ENCODE data around the gene SORL1. TPM values are rescaled to one million over a fixed set of nuclear protein-coding genes. Genes with fewer than 3 reads are reported as not detected.

SORL1 gene
- total RNA-seq, 1 experiment from 2014 or later: 68.3 TPM

GRCh38 chr11:121592708-121593107, 140.6 kb downstream of the SORL1 start:
- H3K4me3 Mint-ChIP-seq: no peak overlapping the region

More at GRCh38 chr11:121592708-121593107, 140.6 kb downstream of the SORL1 start:
- peaks cover 3% of the 10 kb centered on the region for H3K79me1 ChIP-seq (ENCODE audit: insufficient read depth, low read depth, low read length, poor library complexity, severe bottlenecking)
- no peak overlapping the region for H4K5ac ChIP-seq (ENCODE audit: insufficient read length, low read depth, low read length)
- H2BK15ac ChIP-seq (ENCODE audit: low read depth, low read length): no peak overlapping the region
- H4K91ac ChIP-seq (ENCODE audit: insufficient read length, low read depth, low read length): no peak overlapping the region
- H3K27me3 Mint-ChIP-seq (ENCODE audit: low read depth): no peaks in the 10 kb centered on the region
- no peaks in the 10 kb centered on the region for H3K79me2 ChIP-seq (ENCODE audit: insufficient read depth, low read length)
- TF ChIP-seq CTCF (conservative IDR thresholded peaks at IDR 0.05): no peak
- peaks cover 44 to 94% (median 92%) of the 10 kb centered on the region in 3 experiments; a peak in 6 of 7 replicates for H3K36me3 Mint-ChIP-seq (ENCODE audit: insufficient read depth in 1 of 3, low read depth in 3 of 3)
- H2BK120ac ChIP-seq (ENCODE audit: low read depth, low read length, poor library complexity, severe bottlenecking): no peak overlapping the region
- no peak overlapping the region for H3K4me2 ChIP-seq (ENCODE audit: insufficient read depth, insufficient read length, low read length)
- H3K4me1 Mint-ChIP-seq: peaks cover 7 to 10% of the 10 kb centered on the region in 2 experiments
- H2BK12ac ChIP-seq (ENCODE audit: insufficient read length, low read depth, low read length): no peak overlapping the region
- H3K9me3 Mint-ChIP-seq: no peaks in the 10 kb centered on the region
- no CpG with 5 or more reads among the region's 2 CpGs for WGBS (ENCODE audit: extremely low coverage, insufficient read length, low lambda C conversion rate)
- H3K14ac ChIP-seq (ENCODE audit: insufficient read depth, low read length): no peak overlapping the region
- no peak overlapping the region for H4K8ac ChIP-seq (replicated peaks; ENCODE audit: insufficient read length, low read depth, low read length)
- H2AFZ ChIP-seq (ENCODE audit: low read length): no peak overlapping the region
- H4K20me1 ChIP-seq (ENCODE audit: control insufficient read depth, insufficient read depth, insufficient read length): no peaks in the 10 kb centered on the region
- no peak overlapping the region for H2BK20ac ChIP-seq (ENCODE audit: low read depth, low read length, poor library complexity, severe bottlenecking)
- H3K9ac ChIP-seq (ENCODE audit: extremely low read depth, insufficient read length, low read length): no peak overlapping the region
- H3K4me1 ChIP-seq (ENCODE audit: insufficient read depth, low read length): no peaks in the 10 kb centered on the region
- no peak overlapping the region for H3K18ac ChIP-seq (ENCODE audit: insufficient read length, low read depth, low read length)
- DNase-seq: no peak
- no peak overlapping the region for H2AK5ac ChIP-seq (ENCODE audit: insufficient read length, low read length)
- H3K9me3 ChIP-seq (ENCODE audit: control insufficient read depth, low read depth, low read length): no peaks in the 10 kb centered on the region
- H2BK5ac ChIP-seq (ENCODE audit: insufficient read length, low read length): no peak overlapping the region
- no peak overlapping the region for H3K56ac ChIP-seq (ENCODE audit: insufficient read length, low read depth, low read length)
- no peak overlapping the region for H3K27ac ChIP-seq (ENCODE audit: insufficient read length, low read depth, low read length)
- H3K27me3 ChIP-seq (ENCODE audit: insufficient read depth, low read length): no peaks in the 10 kb centered on the region
- H3K23ac ChIP-seq (ENCODE audit: insufficient read length, low read depth, low read length): no peak overlapping the region
- H3K4ac ChIP-seq (ENCODE audit: low read depth, low read length): no peak overlapping the region
- H3K23me2 ChIP-seq (ENCODE audit: insufficient read length, low read depth, low read length, poor library complexity, severe bottlenecking): no peaks in the 10 kb centered on the region
- H3T11ph ChIP-seq (ENCODE audit: low read length): no peak overlapping the region
- peak overlapping the region in 1 of 3 experiments; percentile 35; a peak in 1 of 7 replicates for H3K27ac Mint-ChIP-seq

Measured in H9 (cell line).